SH-SY5Y (cell line): ENCODE results near the gene UST.

Source experiments
- GATA2 ChIP-seq: IDR thresholded peaks from 2 replicates; pipeline ENCODE4 v1.6.1; 2011; ENCODE audit warnings: mild to moderate bottlenecking, low read depth, low read length
- GATA3 ChIP-seq: IDR thresholded peaks from 2 replicates; pipeline ENCODE4 v1.6.1; 2011; ENCODE audit warnings: low read depth, mild to moderate bottlenecking, low read length, moderate library complexity

GRCh38 chr6:149125309-149125708, 378.5 kb downstream of the UST start:
- TF ChIP-seq GATA3 (no peak), GATA2 (no peak)
